Measurements from ENCODE around the gene DNTTIP2. TPM values are rescaled to one million over a fixed set of nuclear protein-coding genes. Genes with fewer than 3 reads are reported as not detected.
A peak's percentile ranks its signal among the peaks of the same experiment; 100 is the strongest.

The DNTTIP2 gene
- total RNA-seq, 1 experiment from 2014 or later, result 61.5 TPM

Small RNA genes lying within 50 kb of the gene (microRNA-seq; reads per million reads assigned to microRNA genes)
- 75.1 reads per million, percentile 59 among the genes with 10 or more reads in this experiment for gene MIR760 (ENCODE audit: borderline number of aligned reads)

Other genes with a start within 250 kb of the DNTTIP2 start
- gene BCAR3, start 197.4 kb downstream of the DNTTIP2 start, total RNA-seq (2021), result 9.3 to 14.8 TPM (median 9.6 TPM) in 3 replicates
- 10.8 to 14.1 TPM (median 11.5 TPM) in 3 replicates for gene GCLM, start 30.2 kb upstream of the DNTTIP2 start, total RNA-seq (2021)
- gene ABCA4, start 241.9 kb upstream of the DNTTIP2 start, total RNA-seq (2021), result 0.09 to 0.21 TPM (median 0.16 TPM) in 3 replicates